Measurements from ENCODE around the gene SEH1L.

Gene SEH1L

GRCh38 chr18:12911025-12911928 is 36.5 kb upstream of the SEH1L start:
- TF ChIP-seq, protein P1, sequence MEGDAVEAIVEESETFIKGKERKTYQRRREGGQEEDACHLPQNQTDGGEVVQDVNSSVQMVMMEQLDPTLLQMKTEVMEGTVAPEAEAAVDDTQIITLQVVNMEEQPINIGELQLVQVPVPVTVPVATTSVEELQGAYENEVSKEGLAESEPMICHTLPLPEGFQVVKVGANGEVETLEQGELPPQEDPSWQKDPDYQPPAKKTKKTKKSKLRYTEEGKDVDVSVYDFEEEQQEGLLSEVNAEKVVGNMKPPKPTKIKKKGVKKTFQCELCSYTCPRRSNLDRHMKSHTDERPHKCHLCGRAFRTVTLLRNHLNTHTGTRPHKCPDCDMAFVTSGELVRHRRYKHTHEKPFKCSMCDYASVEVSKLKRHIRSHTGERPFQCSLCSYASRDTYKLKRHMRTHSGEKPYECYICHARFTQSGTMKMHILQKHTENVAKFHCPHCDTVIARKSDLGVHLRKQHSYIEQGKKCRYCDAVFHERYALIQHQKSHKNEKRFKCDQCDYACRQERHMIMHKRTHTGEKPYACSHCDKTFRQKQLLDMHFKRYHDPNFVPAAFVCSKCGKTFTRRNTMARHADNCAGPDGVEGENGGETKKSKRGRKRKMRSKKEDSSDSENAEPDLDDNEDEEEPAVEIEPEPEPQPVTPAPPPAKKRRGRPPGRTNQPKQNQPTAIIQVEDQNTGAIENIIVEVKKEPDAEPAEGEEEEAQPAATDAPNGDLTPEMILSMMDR (conservative IDR thresholded peaks at IDR 0.05; ENCODE audit: low read depth, low read length), result no peak
- H3K4me3 ChIP-seq (ENCODE audit: low read length), result peak overlapping the region; percentile 39
- DNase-seq (ENCODE audit: low read depth), result no peak

DNA sequence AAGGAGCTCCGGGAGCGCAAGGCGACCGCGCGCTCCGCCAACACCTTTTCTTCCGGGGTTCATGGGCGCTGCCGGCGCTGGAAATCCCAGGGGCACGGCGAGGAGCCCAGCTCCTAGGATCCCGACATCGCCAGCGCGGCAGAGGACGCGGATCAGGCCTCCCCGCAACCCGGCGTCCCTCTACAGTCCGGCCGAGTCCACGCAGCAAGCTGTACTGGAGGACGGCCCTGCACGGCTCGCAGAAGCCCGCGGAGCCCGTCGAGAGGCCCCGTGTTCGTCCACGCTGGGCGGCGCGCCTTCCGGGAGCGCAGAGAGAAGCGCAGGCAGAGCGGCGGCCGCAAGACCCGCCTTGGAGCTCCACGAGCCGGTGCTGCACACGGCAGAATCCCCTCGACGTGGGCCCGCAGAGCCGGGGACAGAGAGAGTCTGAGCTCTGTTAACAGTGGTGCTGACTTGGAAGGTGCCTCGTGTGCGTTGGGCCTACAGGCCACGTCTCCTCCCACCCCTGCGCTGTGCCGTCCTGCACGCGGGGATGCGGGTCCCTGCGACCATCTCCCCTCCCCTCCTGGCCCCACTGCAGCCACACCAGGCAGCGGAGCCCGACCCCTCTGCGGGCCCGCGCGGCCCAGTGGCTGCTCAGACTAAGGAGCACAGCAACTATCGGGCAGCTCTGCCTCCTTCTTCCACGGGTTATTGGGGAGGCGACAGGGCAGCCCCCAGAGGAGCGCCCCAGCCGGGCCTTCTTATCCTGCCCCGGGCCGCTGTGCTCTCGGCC is 35.7 kb upstream of the SEH1L start:
- peak overlapping the region; percentile 39 for H3K4me3 ChIP-seq (ENCODE audit: low read length)
- DNase-seq (ENCODE audit: low read depth), result no peak
- TF ChIP-seq, protein P1 (conservative IDR thresholded peaks at IDR 0.05; ENCODE audit: low read depth, low read length), result no peak

DNA sequence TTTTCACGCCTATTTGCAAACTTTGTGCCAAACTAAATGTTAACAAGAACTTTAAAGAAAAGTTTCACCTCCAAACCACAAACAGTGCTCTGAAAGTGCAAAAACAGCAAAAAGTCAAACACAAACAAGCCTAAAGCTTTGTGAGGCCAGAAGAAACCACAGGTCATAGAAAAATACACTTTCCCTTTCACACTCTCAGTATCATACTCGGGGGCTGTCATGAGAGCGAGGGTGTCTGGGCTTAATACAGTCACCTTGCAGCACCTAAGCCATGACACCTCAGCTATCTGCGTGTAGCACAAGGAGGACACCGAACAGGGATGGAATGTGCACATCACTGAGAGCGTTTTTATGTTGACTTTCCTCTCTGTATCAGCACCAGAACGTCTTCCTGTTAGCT is 26.6 kb upstream of the SEH1L start:
- TF ChIP-seq, protein P1 (conservative IDR thresholded peaks at IDR 0.05; ENCODE audit: low read depth, low read length), result no peak
- DNase-seq (ENCODE audit: low read depth), result no peak
- H3K4me3 ChIP-seq (ENCODE audit: low read length), result no peak overlapping the region

- TF ChIP-seq, protein P1 (conservative IDR thresholded peaks at IDR 0.05; ENCODE audit: low read depth, low read length), result no peak
- H3K4me3 ChIP-seq (ENCODE audit: low read length), result no peak overlapping the region
- DNase-seq (ENCODE audit: low read depth), result no peak
Measured at GRCh38 chr18:12922266-12922665, 25.5 kb upstream of the SEH1L start.

DNA sequence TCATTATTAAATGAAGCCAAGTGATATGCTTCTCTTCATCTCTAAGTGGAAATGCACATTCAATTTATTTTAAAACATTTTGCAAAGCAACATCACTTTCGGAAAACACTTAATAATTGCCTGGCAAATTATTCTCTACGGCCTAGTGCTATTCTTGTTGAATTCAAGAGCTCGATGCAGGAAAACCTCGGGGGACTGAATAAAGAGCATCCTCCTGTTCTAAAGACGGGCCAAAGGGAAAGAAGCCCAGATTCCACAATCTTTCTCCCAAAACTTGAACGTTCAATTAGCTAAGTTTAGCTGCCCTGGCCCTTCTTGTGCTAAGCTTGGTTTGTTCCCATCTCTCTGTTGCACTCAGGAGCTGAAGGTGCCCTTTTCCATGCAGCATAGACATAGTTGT is 23.2 kb upstream of the SEH1L start:
- DNase-seq (ENCODE audit: low read depth), result no peak
- TF ChIP-seq, protein P1 (conservative IDR thresholded peaks at IDR 0.05; ENCODE audit: low read depth, low read length), result no peak
- H3K4me3 ChIP-seq (ENCODE audit: low read length), result no peak overlapping the region

GRCh38 chr18:12928206-12928605 is 19.6 kb upstream of the SEH1L start:
- TF ChIP-seq, protein P1 (conservative IDR thresholded peaks at IDR 0.05; ENCODE audit: low read depth, low read length), result no peak
- H3K4me3 ChIP-seq (ENCODE audit: low read length), result no peak overlapping the region

More at GRCh38 chr18:12928206-12928605, 19.6 kb upstream of the SEH1L start:
- no peak for DNase-seq (ENCODE audit: low read depth)
